Suprapubic skin (tissue), 4 donors: ENCODE measurements around the gene HOXC4. TPM values are rescaled to one million over a fixed set of nuclear protein-coding genes. Genes with fewer than 3 reads are reported as not detected.
A peak's percentile ranks its signal among the peaks of the same experiment; 100 is the strongest.

Experiments
- DNase-seq, 2 donors: peaks; one replicate each; pipeline ENCODE4 v3.0.0-alpha.2; 2019; ENCODE audit warnings: low spot score in 2 of 2
- H3K27ac ChIP-seq: fragments of 200-600 bp; sonication (generic); one replicate; pipeline ENCODE4 v1.5.1; 2019
- H3K27me3 ChIP-seq: fragments of 200-600 bp; sonication (generic); one replicate; pipeline ENCODE4 v1.5.1; 2019
- H3K36me3 ChIP-seq: fragments of 200-600 bp; sonication (generic); one replicate; pipeline ENCODE4 v1.5.1; 2019
- H3K4me1 ChIP-seq: fragments of 200-600 bp; sonication (generic); one replicate; pipeline ENCODE4 v1.5.1; 2019
- H3K4me3 ChIP-seq: fragments of 200-600 bp; sonication (generic); one replicate; pipeline ENCODE4 v1.5.1; 2019; ENCODE audit warnings: mild to moderate bottlenecking
- H3K9me3 ChIP-seq: fragments of 200-600 bp; sonication (generic); one replicate; pipeline ENCODE4 v1.5.1; 2019
- EP300 ChIP-seq: sonication (generic); formaldehyde crosslinking; IDR thresholded peaks from one replicate; pipeline ENCODE4 v1.6.1; 2017; ENCODE audit warnings: antibody characterized with exemption
- POLR2A ChIP-seq, 2 donors: fragments of 450-650 bp; IDR thresholded peaks; one replicate each; pipeline ENCODE4 v1.6.1; 2017; ENCODE audit warnings: antibody characterized with exemption in 2 of 2, mild to moderate bottlenecking in 2 of 2, moderate library complexity in 2 of 2
- POLR2AphosphoS5 ChIP-seq, 3 donors: sonication (generic); formaldehyde crosslinking; IDR thresholded peaks; one replicate each; pipeline ENCODE4 v1.6.1; 2017; ENCODE audit warnings: antibody characterized with exemption in 3 of 3
- WGBS: methylation state at CpG from one replicate; pipeline ENCODE4 v1.1.5; 2018; 5-methylcytosine and 5-hydroxymethylcytosine counted together
- total RNA-seq, 4 donors: library from RNA; depleted of rRNA; stranded (reverse); fragments of >200 nt; gene quantifications; one replicate each; pipeline ENCODE4 v1.1.0, GENCODE V29; 2016
- TF ChIP-seq, protein P1 (sequence below), 2 donors: fragments of 200-600 bp in 1 of 2; fragments of 450-650 bp in 1 of 2; sonication (generic) in 1 of 2; IDR thresholded peaks; one replicate each; pipeline ENCODE4 v1.5.1; 2016 to 2019; ENCODE audit warnings: antibody characterized with exemption in 2 of 2, mild to moderate bottlenecking in 1 of 2, moderate library complexity in 1 of 2

The HOXC4 gene
- total RNA-seq, 4 donors from 2014 or later: 1.4 to 4.7 (median 1.9) TPM

DNA sequence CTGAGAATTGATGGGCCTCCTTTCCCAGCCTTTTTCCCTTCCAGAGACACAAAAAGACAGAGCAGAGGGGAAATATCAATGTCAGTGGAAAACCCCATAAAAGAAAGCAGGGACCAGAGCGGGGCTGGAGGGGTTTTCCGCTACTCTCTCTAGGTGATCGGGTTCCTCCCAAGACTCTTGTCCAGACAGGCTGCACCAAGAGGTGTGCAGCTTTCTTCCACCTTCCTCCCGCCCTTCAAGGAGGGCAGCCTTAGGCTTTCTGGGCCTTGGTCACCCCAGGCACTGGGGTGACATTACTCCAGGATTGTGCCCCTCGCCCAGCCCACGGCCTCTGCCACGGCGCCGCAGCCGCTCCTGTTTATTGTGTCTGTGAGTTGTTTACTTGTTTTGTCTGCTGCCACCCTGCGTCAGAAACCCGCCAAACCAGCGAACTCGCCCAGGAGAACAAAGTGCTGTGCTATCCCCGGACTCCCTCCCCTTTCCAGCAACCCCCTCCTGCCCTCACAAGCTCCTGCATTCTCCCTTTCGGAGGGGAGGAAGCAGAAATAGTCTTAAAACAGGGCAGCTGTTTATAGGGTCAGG, 32.1 kb upstream of the HOXC4 start:
- H3K27ac ChIP-seq: peak overlapping the region; percentile 98
- no peaks in the 10 kb centered on the region for H3K9me3 ChIP-seq
- TF ChIP-seq POLR2A (IDR thresholded peaks at IDR 0.05) (no peak), POLR2AphosphoS5 (IDR thresholded peaks at IDR 0.05) (peak in 1 of 3 donors; percentile 14)
- TF ChIP-seq, protein P1, sequence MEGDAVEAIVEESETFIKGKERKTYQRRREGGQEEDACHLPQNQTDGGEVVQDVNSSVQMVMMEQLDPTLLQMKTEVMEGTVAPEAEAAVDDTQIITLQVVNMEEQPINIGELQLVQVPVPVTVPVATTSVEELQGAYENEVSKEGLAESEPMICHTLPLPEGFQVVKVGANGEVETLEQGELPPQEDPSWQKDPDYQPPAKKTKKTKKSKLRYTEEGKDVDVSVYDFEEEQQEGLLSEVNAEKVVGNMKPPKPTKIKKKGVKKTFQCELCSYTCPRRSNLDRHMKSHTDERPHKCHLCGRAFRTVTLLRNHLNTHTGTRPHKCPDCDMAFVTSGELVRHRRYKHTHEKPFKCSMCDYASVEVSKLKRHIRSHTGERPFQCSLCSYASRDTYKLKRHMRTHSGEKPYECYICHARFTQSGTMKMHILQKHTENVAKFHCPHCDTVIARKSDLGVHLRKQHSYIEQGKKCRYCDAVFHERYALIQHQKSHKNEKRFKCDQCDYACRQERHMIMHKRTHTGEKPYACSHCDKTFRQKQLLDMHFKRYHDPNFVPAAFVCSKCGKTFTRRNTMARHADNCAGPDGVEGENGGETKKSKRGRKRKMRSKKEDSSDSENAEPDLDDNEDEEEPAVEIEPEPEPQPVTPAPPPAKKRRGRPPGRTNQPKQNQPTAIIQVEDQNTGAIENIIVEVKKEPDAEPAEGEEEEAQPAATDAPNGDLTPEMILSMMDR (IDR thresholded peaks at IDR 0.05): peak; percentile 2 to 37
- 6% methylated on average over 16 of the region's 16 CpGs for WGBS
- peak overlapping the region; percentile 78 for H3K4me3 ChIP-seq
- peaks cover 25% of the 10 kb centered on the region for H3K27me3 ChIP-seq
- H3K4me1 ChIP-seq: peaks cover 85% of the 10 kb centered on the region
- H3K36me3 ChIP-seq: no peaks in the 10 kb centered on the region
- DNase-seq: no peak

DNA sequence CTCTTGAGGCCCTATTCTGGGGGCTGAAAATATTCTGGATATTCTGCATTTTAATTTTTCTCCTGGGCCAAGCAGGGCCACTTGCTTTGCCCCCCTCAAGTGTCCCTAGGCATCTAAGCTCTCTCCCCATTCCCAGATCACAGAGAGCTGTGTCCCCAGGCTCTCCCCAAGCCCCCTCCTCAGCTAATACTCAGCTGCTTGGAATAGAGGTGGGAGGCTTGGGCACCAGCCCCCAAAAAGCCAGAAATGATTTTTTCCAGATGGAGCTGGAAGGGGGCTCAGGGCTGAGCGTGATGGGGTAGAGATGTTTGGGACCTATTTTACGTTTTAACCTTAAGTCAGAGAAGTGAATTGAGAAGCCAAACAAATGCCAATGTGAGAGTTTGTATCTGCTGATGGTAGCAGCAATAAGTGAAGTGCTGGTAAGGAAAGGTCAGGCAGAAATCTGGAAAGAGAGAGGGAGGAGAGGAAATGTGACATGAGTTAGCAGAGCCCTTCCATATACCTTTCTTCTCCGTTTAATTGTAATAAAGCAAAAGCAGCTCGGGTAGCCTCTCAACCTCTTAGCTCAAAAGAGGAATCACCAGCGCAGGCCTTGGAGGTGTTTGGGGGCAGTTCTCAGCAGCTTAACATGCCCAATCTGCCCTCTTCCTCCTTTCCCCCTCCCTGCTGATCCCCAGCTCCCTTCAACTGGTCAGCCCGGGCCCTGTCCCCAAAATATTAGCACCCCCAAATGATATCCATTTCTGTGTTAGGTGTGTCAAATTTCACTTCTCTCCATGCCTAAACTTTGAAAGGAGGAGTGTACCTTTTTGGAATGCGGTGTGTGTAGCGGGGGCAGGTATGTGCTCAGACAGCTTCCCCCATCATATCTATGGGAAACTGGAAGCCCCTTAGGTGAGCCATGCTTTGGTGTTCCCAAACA, 30.4 kb upstream of the HOXC4 start:
- H3K27me3 ChIP-seq: peaks cover 22% of the 10 kb centered on the region
- 32% methylated on average over 8 of the region's 8 CpGs for WGBS
- DNase-seq: no peak
- H3K4me3 ChIP-seq: peak overlapping the region; percentile 49
- H3K27ac ChIP-seq: peak overlapping the region; percentile 98
- no peaks in the 10 kb centered on the region for H3K9me3 ChIP-seq
- H3K4me1 ChIP-seq: peaks cover 96% of the 10 kb centered on the region
- no peak for TF ChIP-seq POLR2AphosphoS5 (IDR thresholded peaks at IDR 0.05)
- no peak for TF ChIP-seq EP300
- TF ChIP-seq, protein P1 (IDR thresholded peaks at IDR 0.05): no peak
- no peak for TF ChIP-seq POLR2A (IDR thresholded peaks at IDR 0.05)
- H3K36me3 ChIP-seq: no peaks in the 10 kb centered on the region

DNA sequence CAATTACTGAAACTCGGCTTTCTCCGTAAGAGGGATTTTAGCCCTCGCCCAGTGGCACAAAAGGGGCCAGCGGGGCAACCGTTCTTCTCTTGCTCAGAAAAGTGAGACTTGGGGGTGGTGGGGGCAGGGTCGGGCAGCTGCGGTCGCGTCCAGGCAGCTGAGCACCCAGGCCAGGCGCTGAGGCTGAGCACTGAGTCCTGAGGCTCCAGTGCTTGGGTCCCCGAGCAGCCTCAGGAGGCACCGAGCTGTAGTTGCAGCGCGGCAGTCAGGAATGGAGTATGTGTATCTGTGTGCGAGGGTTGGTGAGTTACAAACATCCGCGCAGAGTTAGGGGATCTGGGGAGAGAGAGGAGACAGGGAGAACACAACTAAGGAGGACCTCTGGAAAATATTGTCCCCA, 29.5 kb upstream of the HOXC4 start:
- no peak for DNase-seq
- WGBS: 25% methylated on average over 10 of the region's 17 CpGs
- peaks cover 20% of the 10 kb centered on the region for H3K27me3 ChIP-seq
- no peaks in the 10 kb centered on the region for H3K9me3 ChIP-seq
- H3K27ac ChIP-seq: peak overlapping the region; percentile 98
- TF ChIP-seq POLR2AphosphoS5 (IDR thresholded peaks at IDR 0.05) (no peak), EP300 (no peak), POLR2A (IDR thresholded peaks at IDR 0.05) (no peak)
- TF ChIP-seq, protein P1 (IDR thresholded peaks at IDR 0.05): no peak
- peaks cover 93% of the 10 kb centered on the region for H3K4me1 ChIP-seq
- no peaks in the 10 kb centered on the region for H3K36me3 ChIP-seq
- H3K4me3 ChIP-seq: peak overlapping the region; percentile 49

DNA sequence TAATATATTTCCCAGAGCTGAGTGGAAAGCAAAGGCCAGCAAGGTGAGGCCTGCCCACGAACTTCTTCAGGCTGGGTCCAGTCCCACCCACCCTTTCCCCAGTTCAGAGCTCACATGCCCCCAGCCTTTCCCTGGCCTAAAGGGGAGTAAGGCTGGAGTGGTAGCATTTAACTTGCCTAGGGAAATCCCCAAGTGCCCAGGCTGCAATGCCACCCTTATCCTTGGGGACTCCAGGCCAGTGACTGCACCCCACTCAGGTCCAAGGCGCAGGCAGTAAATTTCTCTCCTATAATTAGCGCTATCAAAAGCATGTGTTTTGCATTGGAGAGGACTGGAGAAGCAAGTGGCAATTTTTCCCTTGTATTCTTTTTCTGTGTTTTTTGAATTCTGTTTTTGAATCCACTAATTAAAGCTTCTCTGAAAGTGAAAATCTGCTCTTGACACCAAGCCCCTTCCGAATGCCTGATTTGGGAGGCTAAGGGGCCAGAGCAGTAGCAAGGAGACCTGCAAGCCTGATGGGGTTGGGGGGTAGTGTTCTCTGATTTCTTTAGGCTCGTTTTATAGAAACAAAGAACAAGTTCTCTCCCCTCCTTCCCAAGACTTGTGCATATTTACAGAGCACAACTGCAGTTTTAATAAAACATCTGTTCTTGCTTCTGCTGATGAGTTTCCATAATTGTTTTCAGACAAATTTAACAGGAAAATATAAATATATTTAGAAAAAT, 28.9 kb upstream of the HOXC4 start:
- H3K27me3 ChIP-seq: peaks cover 20% of the 10 kb centered on the region
- no peak for DNase-seq
- peaks cover 90% of the 10 kb centered on the region for H3K4me1 ChIP-seq
- H3K27ac ChIP-seq: peak overlapping the region; percentile 98
- no peaks in the 10 kb centered on the region for H3K36me3 ChIP-seq
- H3K9me3 ChIP-seq: no peaks in the 10 kb centered on the region
- no peak for TF ChIP-seq POLR2A (IDR thresholded peaks at IDR 0.05)
- no peak for TF ChIP-seq POLR2AphosphoS5 (IDR thresholded peaks at IDR 0.05)
- TF ChIP-seq EP300: no peak
- TF ChIP-seq, protein P1 (IDR thresholded peaks at IDR 0.05): no peak
- WGBS: 32% methylated on average over 5 of the region's 5 CpGs
- peak overlapping the region; percentile 49 for H3K4me3 ChIP-seq
